HUES6 (cell line): Measurements from ENCODE around the gene SCN1A.

ENCODE experiments used
- H3K27ac ChIP-seq: 2 replicates; pipeline ENCODE4 v1.7.0; 2013; ENCODE audit warnings: low read depth, mild to moderate bottlenecking, low read length, inconsistent platforms
- H3K27me3 ChIP-seq: 2 replicates; pipeline ENCODE4 v1.6.1; 2013; ENCODE audit warnings: low read length; ENCODE audit not compliant: control insufficient read depth, insufficient read depth
- H3K36me3 ChIP-seq: 2 replicates; pipeline ENCODE4 v1.6.1; 2013; ENCODE audit warnings: low read length; ENCODE audit not compliant: control insufficient read depth, insufficient read depth
- H3K4me1 ChIP-seq: 2 replicates; pipeline ENCODE4 v1.6.1; 2013; ENCODE audit warnings: low read length; ENCODE audit not compliant: control insufficient read depth, insufficient read depth
- H3K4me3 ChIP-seq: 2 replicates; pipeline ENCODE4 v1.5.1; 2013; ENCODE audit warnings: low read depth, low read length
- H3K9ac ChIP-seq: one replicate; pipeline ENCODE4 v1.6.1; 2013; ENCODE audit warnings: mild to moderate bottlenecking, low read length
- H3K9me3 ChIP-seq: 2 replicates; pipeline ENCODE4 v1.6.1; 2013; ENCODE audit warnings: low read depth, low read length; ENCODE audit not compliant: control insufficient read depth, insufficient read depth

SCN1A gene

DNA sequence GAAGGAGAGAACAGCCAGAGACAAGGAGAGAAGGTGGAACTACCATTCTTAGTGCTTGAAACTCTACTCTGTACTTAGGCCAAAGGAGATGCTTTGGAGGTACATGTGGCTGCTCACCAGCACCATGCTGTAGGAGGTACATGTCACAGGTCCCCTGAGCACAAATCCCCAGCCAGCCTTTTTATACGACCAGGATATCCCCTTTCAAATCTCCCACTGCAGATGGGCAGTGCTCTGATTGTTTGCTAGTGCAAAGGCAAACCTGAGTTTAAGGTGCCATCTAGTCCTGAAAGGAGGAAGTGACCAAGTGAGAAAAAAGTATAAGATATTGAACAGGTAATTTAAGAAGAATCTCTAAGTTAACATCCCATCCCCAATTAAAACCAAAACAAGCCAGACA lies 157.2 kb downstream of the SCN1A start:
- H3K27ac ChIP-seq, result no peak overlapping the region

DNA sequence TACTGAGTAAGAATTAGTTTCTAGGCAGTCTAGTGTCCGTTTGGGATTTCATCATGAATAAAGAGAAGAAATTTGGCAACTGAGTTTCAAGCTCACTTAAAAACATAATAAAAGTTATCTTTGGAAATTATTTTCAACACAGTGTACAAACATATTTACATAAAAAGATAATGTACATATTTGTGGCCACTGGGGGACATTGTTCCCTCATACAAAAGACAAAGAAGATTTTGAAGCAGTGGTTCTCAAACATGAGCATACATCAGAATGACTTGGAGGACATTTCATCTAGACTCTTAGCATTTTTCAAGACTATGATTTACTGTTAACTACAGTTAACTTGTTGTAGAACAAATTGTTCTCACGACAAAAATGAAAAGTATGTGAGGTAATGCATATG lies 158.6 kb downstream of the SCN1A start:
- no peak overlapping the region for H3K27ac ChIP-seq
- H3K4me3 ChIP-seq, result no peak overlapping the region
- H3K4me1 ChIP-seq, result no peaks in the 10 kb centered on the region
- H3K9ac ChIP-seq, result no peak overlapping the region
- H3K9me3 ChIP-seq, result no peaks in the 10 kb centered on the region
- H3K27me3 ChIP-seq, result no peaks in the 10 kb centered on the region
- H3K36me3 ChIP-seq, result no peaks in the 10 kb centered on the region

More for the DNA sequence above, 157.2 kb downstream of the SCN1A start:
- H3K27me3 ChIP-seq, result no peaks in the 10 kb centered on the region
- H3K4me1 ChIP-seq, result no peaks in the 10 kb centered on the region
- H3K9me3 ChIP-seq, result no peaks in the 10 kb centered on the region
- H3K9ac ChIP-seq, result no peak overlapping the region
- no peak overlapping the region for H3K4me3 ChIP-seq
- no peaks in the 10 kb centered on the region for H3K36me3 ChIP-seq

DNA sequence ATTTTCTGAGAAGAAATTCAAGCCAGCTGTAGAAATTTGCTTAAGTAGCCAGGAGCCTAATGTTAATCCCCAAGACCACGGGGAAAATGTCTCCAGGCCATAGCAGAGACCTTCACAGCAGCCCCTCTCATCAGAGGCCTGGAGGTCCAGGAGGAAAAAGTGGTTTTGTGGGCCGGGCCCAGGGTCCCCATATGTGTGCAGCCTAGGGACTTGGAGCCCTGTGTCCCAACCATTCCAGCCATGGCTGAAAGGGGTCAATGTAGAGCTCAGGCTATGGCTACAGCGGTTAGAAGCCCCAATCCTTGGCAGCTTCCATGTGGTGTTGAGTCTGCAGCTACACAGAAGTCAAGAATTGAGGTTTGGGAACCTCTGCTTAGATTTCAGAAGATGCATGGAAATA lies 160.1 kb downstream of the SCN1A start:
- H3K9ac ChIP-seq, result no peak overlapping the region
- no peaks in the 10 kb centered on the region for H3K4me1 ChIP-seq
- no peaks in the 10 kb centered on the region for H3K27me3 ChIP-seq
- no peak overlapping the region for H3K4me3 ChIP-seq
- H3K27ac ChIP-seq, result no peak overlapping the region
- H3K36me3 ChIP-seq, result no peaks in the 10 kb centered on the region
- H3K9me3 ChIP-seq, result no peaks in the 10 kb centered on the region

DNA sequence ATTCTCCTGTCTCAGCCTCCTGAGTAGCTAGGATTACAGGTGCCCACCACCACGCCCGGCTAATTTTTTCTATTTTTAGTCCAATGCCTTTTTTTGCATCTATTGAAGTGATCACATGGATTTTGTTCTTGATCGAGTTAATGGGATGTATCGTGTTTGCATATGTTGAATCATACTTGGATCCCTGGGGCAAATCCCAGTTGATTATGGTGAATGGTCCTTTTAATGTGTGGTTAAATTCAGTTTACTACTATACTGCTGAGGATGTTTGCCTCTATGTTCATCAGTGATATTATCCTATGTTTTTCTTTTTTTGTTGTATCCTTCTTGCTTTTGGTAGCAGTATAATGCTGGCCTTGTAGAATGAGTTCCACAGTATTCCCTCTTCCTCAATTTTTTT lies 166.0 kb downstream of the SCN1A start:
- no peaks in the 10 kb centered on the region for H3K27me3 ChIP-seq
- H3K36me3 ChIP-seq, result no peaks in the 10 kb centered on the region
- H3K9ac ChIP-seq, result no peak overlapping the region
- H3K27ac ChIP-seq, result no peak overlapping the region
- H3K4me3 ChIP-seq, result no peak overlapping the region
- no peaks in the 10 kb centered on the region for H3K4me1 ChIP-seq
- H3K9me3 ChIP-seq, result peaks cover 3% of the 10 kb centered on the region; the same call in 1 of the 2 replicates

DNA sequence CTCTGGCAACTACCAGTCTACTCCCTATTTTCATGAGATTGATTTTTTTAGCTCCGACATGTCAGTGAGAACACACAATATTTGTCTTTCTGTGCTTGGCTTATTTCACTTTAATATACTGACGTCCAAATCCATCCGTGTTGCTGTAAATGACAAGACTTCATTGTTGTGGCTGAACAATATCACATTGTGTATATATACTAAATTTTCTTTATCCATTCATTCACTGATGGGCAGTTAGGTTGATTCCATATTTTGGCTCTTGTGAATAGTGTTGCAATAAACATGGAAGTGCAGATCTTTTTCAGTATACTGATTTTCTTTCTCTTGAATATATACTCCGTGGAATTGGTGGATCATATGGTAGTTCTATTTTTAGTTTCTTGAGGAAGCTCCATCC lies 168.4 kb downstream of the SCN1A start:
- H3K27ac ChIP-seq, result no peak overlapping the region
- no peak overlapping the region for H3K9ac ChIP-seq
- H3K36me3 ChIP-seq, result no peaks in the 10 kb centered on the region
- H3K9me3 ChIP-seq, result peaks cover 3% of the 10 kb centered on the region; the same call in 1 of the 2 replicates
- 0 out of 2 replicates have a peak, but pooled peaks cover 2% of the 10 kb centered on the region for H3K27me3 ChIP-seq
- H3K4me3 ChIP-seq, result no peak overlapping the region
- H3K4me1 ChIP-seq, result peaks cover 3% of the 10 kb centered on the region; the same call in 1 of the 2 replicates

DNA sequence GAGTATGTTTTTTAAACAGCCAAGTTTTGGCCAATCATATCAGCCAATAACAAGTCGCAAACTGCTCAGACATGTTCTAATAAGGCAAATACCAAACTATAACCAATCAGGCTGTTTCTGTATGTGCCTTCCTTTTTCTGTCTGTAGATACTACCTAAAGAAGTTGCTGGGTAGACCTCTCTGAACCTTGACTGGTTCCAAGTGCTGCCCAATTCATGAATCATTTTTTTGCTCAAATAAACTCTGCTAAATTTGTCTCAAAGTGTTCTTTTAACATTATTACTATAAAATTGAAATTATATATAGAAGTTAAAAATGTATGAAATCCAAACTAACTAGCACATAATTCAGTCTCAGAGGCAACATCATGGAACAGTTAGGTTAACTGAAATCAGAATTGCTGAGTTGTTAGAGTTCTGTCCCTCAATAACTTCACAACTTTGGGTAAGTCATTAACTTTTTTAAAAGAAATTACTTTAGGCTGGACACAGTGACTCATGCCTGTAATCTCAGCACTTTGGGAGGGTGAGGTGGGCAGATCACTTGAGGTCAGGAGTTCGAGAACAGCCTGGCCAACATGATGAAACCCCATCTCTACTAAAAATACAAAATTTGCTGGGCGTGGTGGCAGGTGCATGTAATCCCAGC lies 169.4 kb downstream of the SCN1A start:
- Histone ChIP-seq H3K27ac (no peak overlapping the region), H3K27me3 (0 out of 2 replicates have a peak, but pooled peaks cover 2% of the 10 kb centered on the region), H3K9ac (no peak overlapping the region), H3K36me3 (no peaks in the 10 kb centered on the region), H3K4me1 (peaks cover 3% of the 10 kb centered on the region; the same call in 1 of the 2 replicates), H3K4me3 (no peak overlapping the region), H3K9me3 (peaks cover 3% of the 10 kb centered on the region; the same call in 1 of the 2 replicates)

GRCh38 chr2:165957030-165957675 lies 170.7 kb downstream of the SCN1A start:
- H3K9me3 ChIP-seq, result peaks cover 3% of the 10 kb centered on the region; the same call in 1 of the 2 replicates
- H3K36me3 ChIP-seq, result no peaks in the 10 kb centered on the region
- H3K9ac ChIP-seq, result no peak overlapping the region
- H3K4me1 ChIP-seq, result peaks cover 10% of the 10 kb centered on the region
- H3K27ac ChIP-seq, result no peak overlapping the region
- no peak overlapping the region; the same call in 1 of the 2 replicates for H3K4me3 ChIP-seq
- H3K27me3 ChIP-seq, result 0 out of 2 replicates have a peak, but pooled peaks cover 2% of the 10 kb centered on the region

DNA sequence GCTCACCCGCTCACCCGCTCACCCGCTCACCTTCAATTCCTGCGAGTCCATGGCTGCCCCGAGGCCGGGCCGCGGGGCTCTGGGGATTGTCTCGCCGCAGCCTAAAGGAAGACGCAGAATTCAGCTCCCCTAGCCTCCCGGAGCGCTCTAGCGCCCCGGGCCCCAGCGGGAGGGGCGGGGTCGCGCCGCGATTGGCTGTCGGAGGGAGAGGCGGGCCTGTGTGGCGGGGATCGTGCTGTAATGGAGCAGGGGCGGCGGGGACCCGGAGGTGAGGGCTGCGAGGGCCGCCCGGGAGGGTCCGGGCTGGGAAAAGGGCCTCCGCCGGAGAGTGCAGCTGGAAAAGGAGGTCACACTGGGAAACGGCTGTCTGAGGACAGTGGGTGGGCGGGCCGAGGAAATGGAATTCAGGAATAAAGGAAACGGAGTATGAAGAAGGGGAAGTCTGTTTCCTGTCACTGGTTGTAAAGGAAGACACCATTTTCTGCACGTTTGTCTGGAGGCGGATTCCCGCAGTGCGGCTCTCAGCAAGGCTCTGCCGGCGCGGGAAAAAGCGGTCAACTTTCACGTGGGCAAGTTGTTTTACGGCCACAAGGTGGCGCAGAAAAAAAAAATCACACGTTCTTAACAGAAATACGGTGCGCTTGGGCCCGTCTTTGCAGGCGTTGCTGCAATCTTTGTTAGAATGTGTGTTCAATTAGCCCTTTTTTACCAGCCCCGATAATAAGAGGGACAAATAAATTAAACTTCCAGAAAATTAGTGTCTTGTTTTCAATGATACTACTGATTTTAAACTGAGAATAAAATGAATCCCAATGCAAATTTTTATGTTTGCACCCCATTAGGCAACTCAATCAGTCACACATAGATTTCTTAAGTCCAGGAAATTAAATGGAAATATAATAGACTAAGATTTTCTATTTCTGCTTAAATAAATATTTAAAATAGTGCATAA lies 173.9 kb downstream of the SCN1A start, which contains the start of gene TTC21B:
TTC21B (minus strand) TSS at position 122 of the 952 bp plus-strand sequence; CDS start at position 51, 71 bp downstream.
- Histone ChIP-seq H3K36me3 (peaks cover 3% of the 10 kb centered on the region; the same call in 1 of the 2 replicates), H3K9ac (peak within 1 kb of the TSS; percentile 87), H3K27me3 (0 out of 2 replicates have a peak, but pooled peaks cover 2% of the 10 kb centered on the region), H3K27ac (peak within 1 kb of the TSS; percentile 52), H3K4me1 (peaks cover 16% of the 10 kb centered on the region), H3K9me3 (peaks cover 3% of the 10 kb centered on the region; the same call in 1 of the 2 replicates), H3K4me3 (peak within 1 kb of the TSS; percentile 75)

GRCh38 chr2:165953306-165953654 lies 174.5 kb downstream of the SCN1A start:
- Histone ChIP-seq H3K27ac (peak overlapping the region; percentile 52), H3K9me3 (peaks cover 3% of the 10 kb centered on the region; the same call in 1 of the 2 replicates), H3K4me1 (peaks cover 16% of the 10 kb centered on the region), H3K4me3 (peak overlapping the region; percentile 75), H3K27me3 (0 out of 2 replicates have a peak, but pooled peaks cover 2% of the 10 kb centered on the region), H3K36me3 (peaks cover 3% of the 10 kb centered on the region; the same call in 1 of the 2 replicates), H3K9ac (peak overlapping the region; percentile 69)

DNA sequence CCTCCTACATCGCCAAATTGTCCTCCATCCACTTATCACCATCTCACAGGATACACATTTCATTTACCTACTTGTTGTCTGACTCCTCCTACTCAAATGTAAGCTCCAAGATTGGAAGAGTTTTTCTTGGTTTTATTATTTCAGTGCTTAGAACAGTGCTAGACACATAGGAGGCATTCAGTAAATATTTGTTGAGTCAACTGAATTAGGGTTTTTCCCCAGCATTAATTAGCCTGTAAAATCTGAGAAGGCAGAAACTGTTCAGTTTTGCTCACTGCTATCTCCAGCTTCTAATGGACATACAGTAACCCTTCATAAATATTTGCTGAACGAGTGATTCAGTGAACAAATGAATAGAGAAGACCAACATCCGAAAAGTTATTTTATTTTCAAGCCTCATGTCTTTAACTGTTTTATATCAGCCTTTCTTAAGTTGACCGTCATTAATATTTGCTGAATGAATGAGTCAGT lies 175.0 kb downstream of the SCN1A start:
- H3K27me3 ChIP-seq, result 0 out of 2 replicates have a peak, but pooled peaks cover 2% of the 10 kb centered on the region

More for the DNA sequence above, 175.0 kb downstream of the SCN1A start:
- Histone ChIP-seq H3K4me1 (peaks cover 16% of the 10 kb centered on the region), H3K9ac (peak overlapping the region; percentile 69), H3K9me3 (peaks cover 3% of the 10 kb centered on the region; the same call in 1 of the 2 replicates), H3K27ac (peak overlapping the region; percentile 52; the same call in 1 of the 2 replicates), H3K4me3 (peak overlapping the region; percentile 75), H3K36me3 (peaks cover 3% of the 10 kb centered on the region; the same call in 1 of the 2 replicates)
